ENCODE measurements around the gene MCRIP2. TPM values are rescaled to one million over a fixed set of nuclear protein-coding genes. Genes with fewer than 3 reads are reported as not detected.

Gene MCRIP2
- total and polyA plus RNA-seq, 9 of the 15 experiments (the other 6 are each of a cell fraction or from before 2014, with no cell fraction given) = 0.80 to 120 (median 35.2) TPM

- ChIA-PET CTCF (ENCODE audit: low intra/inter-chr PET ratio) (no interaction called here), POLR2A (interaction anchor here (0.6 kb wide), 1 partner anchor 18 kb away, joined by 3 read pairs; the partner anchor contains the start of gene STUB1)
- 76% methylated on average over 15 of the region's 19 CpGs for WGBS (ENCODE audit: insufficient coverage, low coverage, missing lambda C conversion rate)
- TF ChIP-seq EGR1 (conservative IDR thresholded peaks at IDR 0.05) (0 out of 2 replicates have a peak, but pooled peaks have one; percentile 35), ZNF75A (CRISPR knock-in tag; IDR thresholded peaks at IDR 0.05) (no peak), MAZ (CRISPR knock-in tag; conservative IDR thresholded peaks at IDR 0.05 in 1 of 2, IDR thresholded peaks at IDR 0.05 in 1 of 2) (no peak), ZNF217 (CRISPR knock-in tag; IDR thresholded peaks at IDR 0.05) (no peak), ZNF785 (CRISPR knock-in tag; IDR thresholded peaks at IDR 0.05) (no peak)
- H3K9me3 ChIP-seq (replicated peaks; ENCODE audit: control insufficient read depth, insufficient read depth, low read depth, low read length) = no peaks in the 10 kb centered on the region
- intact Hi-C loops (cut with micrococcal nuclease) (loop anchor here (10.0 kb wide), 1 partner anchor 267 kb away; the partner anchor contains the start of gene NME4), in situ Hi-C loops (cut with MboI) (no loop called here)
- no peaks in the 10 kb centered on the region for H3K9me1 ChIP-seq (ENCODE audit: control insufficient read depth, insufficient read depth, low read length)
- no peak overlapping the region for H3K4me2 ChIP-seq (ENCODE audit: insufficient read depth, low read length)
- no peaks in the 10 kb centered on the region for H3K27me3 ChIP-seq (ENCODE audit: control insufficient read depth in 2 of 2, insufficient read depth in 2 of 2, low read length in 2 of 2)
- no peak overlapping the region for H3K4me3 ChIP-seq
- H3K36me3 ChIP-seq (ENCODE audit: control insufficient read depth, insufficient read depth, low read length) = no peaks in the 10 kb centered on the region
- no peaks in the 10 kb centered on the region; the same call in 2 of the 3 replicates for H3K79me2 ChIP-seq (ENCODE audit: control insufficient read depth, insufficient read depth, low read length)
- no peak for ATAC-seq
- no TSS peak for BruUV-seq (replicated peaks)
- no peak for FAIRE-seq
- no peaks in the 10 kb centered on the region for H4K20me1 ChIP-seq (replicated peaks; ENCODE audit: control insufficient read depth, insufficient read depth, low read length)
- DNase-seq (ENCODE audit: extremely low read depth in 1 of 4, low spot score in 3 of 4) = no peak
- peaks cover 2 to 92% of the 10 kb centered on the region in 2 experiments; a peak in 4 of 5 replicates for H3K4me1 ChIP-seq (replicated peaks in 1 of 2; ENCODE audit: control insufficient read depth in 2 of 2, insufficient read depth in 2 of 2, low read length in 2 of 2)
- H3K27ac ChIP-seq (ENCODE audit: extremely low read depth, low read depth, low read length) = no peak overlapping the region
- H3K9ac ChIP-seq (ENCODE audit: insufficient read depth in 1 of 2, low read depth in 2 of 2, low read length in 2 of 2) = peak overlapping the region in 1 of 2 experiments; percentile 95; a peak in 2 of 4 replicates
- H2AFZ ChIP-seq (ENCODE audit: low read depth, low read length) = no peak overlapping the region
Observed at GRCh38 chr16:662095-662494, 20.5 kb downstream of the MCRIP2 start.

GRCh38 chr16:662597-662996 is 21.0 kb downstream of the MCRIP2 start:
- POLR2A ChIA-PET = no interaction called here
- no peaks in the 10 kb centered on the region for H3K36me3 ChIP-seq (ENCODE audit: control insufficient read depth, insufficient read depth, low read length)
- no peak for DNase-seq (ENCODE audit: extremely low read depth in 1 of 4, low spot score in 3 of 4)
- H4K20me1 ChIP-seq (replicated peaks; ENCODE audit: control insufficient read depth, insufficient read depth, low read length) = no peaks in the 10 kb centered on the region
- no peaks in the 10 kb centered on the region; the same call in 2 of the 3 replicates for H3K79me2 ChIP-seq (ENCODE audit: control insufficient read depth, insufficient read depth, low read length)
- FAIRE-seq = no peak
- no peak overlapping the region for H3K27ac ChIP-seq (ENCODE audit: extremely low read depth, low read depth, low read length)
- TF ChIP-seq WHSC1 (IDR thresholded peaks at IDR 0.05; ENCODE audit: low read length) (no peak), ZNF133 (CRISPR knock-in tag; IDR thresholded peaks at IDR 0.05) (no peak), UBTF (IDR thresholded peaks at IDR 0.05; ENCODE audit: borderline replicate concordance in 1 of 2, low read depth in 2 of 2, low read length in 2 of 2) (no peak)
- H3K4me3 ChIP-seq = no peak overlapping the region
- in situ Hi-C loops (cut with MboI) (no loop called here), intact Hi-C loops (cut with micrococcal nuclease) (loop anchor here (10.0 kb wide), 1 partner anchor 268 kb away; the partner anchor contains the start of gene NME4)
- no peaks in the 10 kb centered on the region for H3K9me1 ChIP-seq (ENCODE audit: control insufficient read depth, insufficient read depth, low read length)
- H3K9ac ChIP-seq (ENCODE audit: insufficient read depth in 1 of 2, low read depth in 2 of 2, low read length in 2 of 2) = peak overlapping the region in 1 of 2 experiments; percentile 95; a peak in 2 of 4 replicates
- no peak for ATAC-seq
- BruUV-seq (replicated peaks) = no TSS peak
- H3K9me3 ChIP-seq (replicated peaks; ENCODE audit: control insufficient read depth, insufficient read depth, low read depth, low read length) = no peaks in the 10 kb centered on the region
- H3K27me3 ChIP-seq (ENCODE audit: control insufficient read depth in 2 of 2, insufficient read depth in 2 of 2, low read length in 2 of 2) = no peaks in the 10 kb centered on the region
- H2AFZ ChIP-seq (ENCODE audit: low read depth, low read length) = no peak overlapping the region
- CTCF ChIA-PET (ENCODE audit: low intra/inter-chr PET ratio) = no interaction called here
- WGBS (ENCODE audit: insufficient coverage, low coverage, missing lambda C conversion rate) = 90% methylated on average over 21 of the region's 21 CpGs
- no peak overlapping the region for H3K4me2 ChIP-seq (ENCODE audit: insufficient read depth, low read length)
- H3K4me1 ChIP-seq (replicated peaks in 1 of 2; ENCODE audit: control insufficient read depth in 2 of 2, insufficient read depth in 2 of 2, low read length in 2 of 2) = peaks cover 5 to 92% of the 10 kb centered on the region in 2 experiments
